Measurements from ENCODE around the gene CCDC116. TPM values are rescaled to one million over a fixed set of nuclear protein-coding genes. Genes with fewer than 3 reads are reported as not detected.

Gene CCDC116
- total RNA-seq, 4 donors from 2014 or later, result 0.16 to 1.3 (median 0.20) TPM

- TF ChIP-seq, protein P1, sequence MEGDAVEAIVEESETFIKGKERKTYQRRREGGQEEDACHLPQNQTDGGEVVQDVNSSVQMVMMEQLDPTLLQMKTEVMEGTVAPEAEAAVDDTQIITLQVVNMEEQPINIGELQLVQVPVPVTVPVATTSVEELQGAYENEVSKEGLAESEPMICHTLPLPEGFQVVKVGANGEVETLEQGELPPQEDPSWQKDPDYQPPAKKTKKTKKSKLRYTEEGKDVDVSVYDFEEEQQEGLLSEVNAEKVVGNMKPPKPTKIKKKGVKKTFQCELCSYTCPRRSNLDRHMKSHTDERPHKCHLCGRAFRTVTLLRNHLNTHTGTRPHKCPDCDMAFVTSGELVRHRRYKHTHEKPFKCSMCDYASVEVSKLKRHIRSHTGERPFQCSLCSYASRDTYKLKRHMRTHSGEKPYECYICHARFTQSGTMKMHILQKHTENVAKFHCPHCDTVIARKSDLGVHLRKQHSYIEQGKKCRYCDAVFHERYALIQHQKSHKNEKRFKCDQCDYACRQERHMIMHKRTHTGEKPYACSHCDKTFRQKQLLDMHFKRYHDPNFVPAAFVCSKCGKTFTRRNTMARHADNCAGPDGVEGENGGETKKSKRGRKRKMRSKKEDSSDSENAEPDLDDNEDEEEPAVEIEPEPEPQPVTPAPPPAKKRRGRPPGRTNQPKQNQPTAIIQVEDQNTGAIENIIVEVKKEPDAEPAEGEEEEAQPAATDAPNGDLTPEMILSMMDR (IDR thresholded peaks at IDR 0.05), result no peak
- no peak for TF ChIP-seq POLR2A (IDR thresholded peaks at IDR 0.05)
- no peak for TF ChIP-seq POLR2AphosphoS5 (IDR thresholded peaks at IDR 0.05)
- no peak for TF ChIP-seq EP300 (IDR thresholded peaks at IDR 0.05)
- Histone ChIP-seq H3K27me3 (no peaks in the 10 kb centered on the region), H3K36me3 (peaks cover 0 to 33% of the 10 kb centered on the region in 2 donors), H3K4me1 (peaks cover 0 to 85% (median 37%) of the 10 kb centered on the region in 3 donors), H3K27ac (peak overlapping the region in 1 of 4 donors; percentile 10), H3K4me3 (no peak overlapping the region), H3K9me3 (no peaks in the 10 kb centered on the region)
- no peak for ATAC-seq
- WGBS, 2 donors (ENCODE audit: low coverage in 1 of 2), result 67 to 92% methylated on average over 3 to 4 of the region's 9 CpGs
Observed at GRCh38 chr22:21590809-21591641, 41.5 kb upstream of the CCDC116 start.

DNA sequence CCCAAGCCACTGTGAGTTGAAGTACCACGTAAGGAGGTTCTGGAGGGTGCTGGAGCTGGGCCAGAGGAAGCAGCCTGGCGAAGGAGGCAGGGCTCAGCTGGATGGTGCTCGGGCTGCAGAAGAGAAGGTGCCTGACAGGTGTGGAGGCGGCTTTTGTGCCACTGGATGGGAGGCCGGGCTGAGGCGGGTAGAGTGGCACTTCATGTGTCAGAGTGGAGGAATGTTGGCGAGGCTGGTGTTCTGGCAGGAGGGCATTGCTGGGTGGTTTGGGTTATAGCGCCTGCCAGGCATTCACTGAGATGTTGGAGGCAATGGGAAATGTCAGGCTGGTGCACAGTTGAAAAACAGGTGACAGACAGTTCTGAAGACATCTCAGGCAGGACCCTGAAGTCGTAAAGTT, 40.9 kb upstream of the CCDC116 start:
- Histone ChIP-seq H3K27ac (no peak overlapping the region), H3K9me3 (no peaks in the 10 kb centered on the region), H3K36me3 (peaks cover 0 to 40% of the 10 kb centered on the region in 2 donors), H3K27me3 (no peaks in the 10 kb centered on the region), H3K4me3 (no peak overlapping the region), H3K4me1 (peaks cover 0 to 85% (median 37%) of the 10 kb centered on the region in 3 donors)
- ATAC-seq, result no peak
- TF ChIP-seq, protein P1 (IDR thresholded peaks at IDR 0.05), result no peak
- TF ChIP-seq POLR2AphosphoS5 (IDR thresholded peaks at IDR 0.05), result no peak
- no peak for TF ChIP-seq EP300 (IDR thresholded peaks at IDR 0.05)
- no peak for TF ChIP-seq POLR2A (IDR thresholded peaks at IDR 0.05)
- 57 to 79% methylated on average over 6 of the region's 9 CpGs for WGBS, 2 donors (ENCODE audit: low coverage in 1 of 2)

DNA sequence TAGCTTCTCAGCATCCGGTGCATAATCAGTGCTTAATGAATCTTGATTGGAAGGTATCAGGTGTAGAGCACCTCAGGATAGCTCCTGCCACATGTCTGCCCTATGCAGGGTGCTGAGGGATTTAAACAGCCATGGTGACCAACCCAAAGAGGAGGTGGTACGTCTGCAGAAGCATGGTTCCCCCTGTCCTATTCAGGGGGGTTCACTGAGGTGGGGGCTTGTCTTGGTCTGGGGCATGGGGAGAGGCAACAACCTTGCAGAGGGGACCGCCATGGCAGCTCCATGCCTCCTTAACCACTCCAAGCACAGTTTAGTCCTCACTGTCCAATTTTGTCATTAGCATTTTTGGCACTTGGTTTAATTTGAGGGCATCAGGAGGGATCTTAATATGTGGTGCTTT, 40.1 kb upstream of the CCDC116 start:
- no peak for ATAC-seq
- Histone ChIP-seq H3K9me3 (no peaks in the 10 kb centered on the region), H3K27ac (no peak overlapping the region), H3K4me1 (peaks cover 0 to 79% (median 37%) of the 10 kb centered on the region in 3 donors), H3K36me3 (peaks cover 0 to 47% of the 10 kb centered on the region in 2 donors), H3K27me3 (no peaks in the 10 kb centered on the region), H3K4me3 (no peak overlapping the region)
- 60 to 100% methylated on average over 1 of the region's 3 CpGs for WGBS, 2 donors (ENCODE audit: low coverage in 1 of 2)
- TF ChIP-seq POLR2A (IDR thresholded peaks at IDR 0.05), result no peak
- no peak for TF ChIP-seq POLR2AphosphoS5 (IDR thresholded peaks at IDR 0.05)
- no peak for TF ChIP-seq EP300 (IDR thresholded peaks at IDR 0.05)
- TF ChIP-seq, protein P1 (IDR thresholded peaks at IDR 0.05), result no peak

- Histone ChIP-seq H3K36me3 (peaks cover 0 to 47% of the 10 kb centered on the region in 2 donors), H3K4me1 (peaks cover 0 to 73% (median 27%) of the 10 kb centered on the region in 3 donors), H3K27me3 (no peaks in the 10 kb centered on the region), H3K27ac (no peak overlapping the region), H3K9me3 (no peaks in the 10 kb centered on the region), H3K4me3 (no peak overlapping the region)
- no peak for ATAC-seq
- no peak for TF ChIP-seq POLR2AphosphoS5 (IDR thresholded peaks at IDR 0.05)
- TF ChIP-seq POLR2A (IDR thresholded peaks at IDR 0.05), result no peak
- TF ChIP-seq, protein P1 (IDR thresholded peaks at IDR 0.05), result no peak
- no peak for TF ChIP-seq EP300 (IDR thresholded peaks at IDR 0.05)
- 71 to 79% methylated on average over 9 to 11 of the region's 11 CpGs for WGBS, 2 donors (ENCODE audit: low coverage in 1 of 2)
Observed at GRCh38 chr22:21593406-21594232, 38.9 kb upstream of the CCDC116 start.
